ENCODE measurements around the gene ACADS.

ACADS gene

GRCh38 chr12:120700886-120701285 is 24.7 kb upstream of the ACADS start (continued):
- no peak for TF ChIP-seq BCL6B (tag by site-specific recombination; IDR thresholded peaks at IDR 0.05)
- TF ChIP-seq ZNF423 (tag by site-specific recombination; IDR thresholded peaks at IDR 0.05): no peak
- TF ChIP-seq ZNF626 (tag by site-specific recombination; IDR thresholded peaks at IDR 0.05): no peak
- TF ChIP-seq ZNF623 (tag by site-specific recombination; IDR thresholded peaks at IDR 0.05): no peak
- no peak for TF ChIP-seq ZNF37A (tag by site-specific recombination; IDR thresholded peaks at IDR 0.05)
- no peak for TF ChIP-seq KLF16 (tag by site-specific recombination; IDR thresholded peaks at IDR 0.05)
- TF ChIP-seq ZNF416 (tag by site-specific recombination; IDR thresholded peaks at IDR 0.05): no peak
- no peak for TF ChIP-seq ZNF350 (tag by site-specific recombination; IDR thresholded peaks at IDR 0.05)
- TF ChIP-seq ZNF112 (tag by site-specific recombination; IDR thresholded peaks at IDR 0.05): no peak
- TF ChIP-seq ZNF274 (IDR thresholded peaks at IDR 0.05; ENCODE audit: low read length): no peak
- no peak for TF ChIP-seq ZNF274 (tag by site-specific recombination; IDR thresholded peaks at IDR 0.05; ENCODE audit: borderline replicate concordance)

- H3K36me3 ChIP-seq (ENCODE audit: control insufficient read depth in 2 of 2, insufficient read depth in 1 of 2, low read length in 2 of 2): peaks cover 22 to 65% of the 10 kb centered on the region in 2 experiments
- ChIA-PET POLR2A (no interaction called here), CTCF (interaction anchor here (0.5 to 3.3 kb wide), 6 partner anchors 54 to 874 kb away, joined by 3 to 10 read pairs (median 3); no protein-coding TSS in a partner anchor)
- H3K4me3 ChIP-seq (ENCODE audit: low read depth, low read length): no peak overlapping the region
- no peaks in the 10 kb centered on the region for H3K9me3 ChIP-seq (ENCODE audit: control insufficient read depth, insufficient read depth, low read depth, low read length)
- H3K27ac ChIP-seq (ENCODE audit: extremely low read depth, low read depth, low read length): no peak overlapping the region
- TF ChIP-seq ZNF501 (tag by site-specific recombination; IDR thresholded peaks at IDR 0.05): no peak
- TF ChIP-seq ZFP69B (tag by site-specific recombination; IDR thresholded peaks at IDR 0.05): peak; percentile 65
- peak; percentile 87 for TF ChIP-seq ZNF692 (tag by site-specific recombination; IDR thresholded peaks at IDR 0.05)
- peak; percentile 77 for TF ChIP-seq SP7 (tag by site-specific recombination; IDR thresholded peaks at IDR 0.05)
- peak; percentile 41; the same call in 1 of the 2 replicates for TF ChIP-seq OSR2 (tag by site-specific recombination; IDR thresholded peaks at IDR 0.05)
- peak; percentile 48; the same call in 1 of the 2 replicates for TF ChIP-seq SCRT1 (tag by site-specific recombination; IDR thresholded peaks at IDR 0.05; ENCODE audit: borderline replicate concordance)
- TF ChIP-seq ZNF24 (tag by site-specific recombination; IDR thresholded peaks at IDR 0.05): no peak
- no peak for TF ChIP-seq ZNF138 (tag by site-specific recombination; IDR thresholded peaks at IDR 0.05; ENCODE audit: borderline replicate concordance)
- 0 out of 2 replicates have a peak, but pooled peaks have one; percentile 22 for TF ChIP-seq SCRT2 (tag by site-specific recombination; IDR thresholded peaks at IDR 0.05)
- peak; percentile 52; the same call in 1 of the 2 replicates for TF ChIP-seq PRDM10 (tag by site-specific recombination; IDR thresholded peaks at IDR 0.05)
- TF ChIP-seq PRDM6 (tag by site-specific recombination; IDR thresholded peaks at IDR 0.05): 0 out of 2 replicates have a peak, but pooled peaks have one; percentile 11
- H3K4me1 ChIP-seq (ENCODE audit: control insufficient read depth, insufficient read depth, low read length): no peaks in the 10 kb centered on the region
These were observed 23.0 kb upstream of the ACADS start for GRCh38 chr12:120702637-120703036.

All from HEK293 (cell line).